Measurements from ENCODE around the gene ADGRF3. TPM values are rescaled to one million over a fixed set of nuclear protein-coding genes. Genes with fewer than 3 reads are reported as not detected.
"Not testable (repeated sequence)": the region's sequence is repeated elsewhere in the genome, so short reads cannot be mapped to it uniquely, and the experiment has no call there.

The ADGRF3 gene
- total and polyA plus RNA-seq, 2 donors: 0.08 to 0.37 TPM

GRCh38 chr2:26324479-26324878 lies 22.1 kb downstream of the ADGRF3 start:
- not testable (repeated sequence) for H3K36me3 ChIP-seq (ENCODE audit: insufficient read depth); H3K4me1 ChIP-seq (ENCODE audit: insufficient read depth); H3K4me3 ChIP-seq (ENCODE audit: low read depth, low read length); DNase-seq (ENCODE audit: extremely low spot score); H3K27ac ChIP-seq (ENCODE audit: low read depth)

- no peak overlapping the region for H3K4me3 ChIP-seq (ENCODE audit: low read depth, low read length)
- H3K4me1 ChIP-seq (ENCODE audit: insufficient read depth): no peaks in the 10 kb centered on the region
- H3K27ac ChIP-seq (ENCODE audit: low read depth): no peak overlapping the region
- 60% methylated on average over 6 of the region's 6 CpGs for WGBS
- DNase-seq (ENCODE audit: extremely low spot score): no peak
- H3K36me3 ChIP-seq (ENCODE audit: insufficient read depth): no peaks in the 10 kb centered on the region
Observed at GRCh38 chr2:26318950-26319349, 27.6 kb downstream of the ADGRF3 start.

DNA sequence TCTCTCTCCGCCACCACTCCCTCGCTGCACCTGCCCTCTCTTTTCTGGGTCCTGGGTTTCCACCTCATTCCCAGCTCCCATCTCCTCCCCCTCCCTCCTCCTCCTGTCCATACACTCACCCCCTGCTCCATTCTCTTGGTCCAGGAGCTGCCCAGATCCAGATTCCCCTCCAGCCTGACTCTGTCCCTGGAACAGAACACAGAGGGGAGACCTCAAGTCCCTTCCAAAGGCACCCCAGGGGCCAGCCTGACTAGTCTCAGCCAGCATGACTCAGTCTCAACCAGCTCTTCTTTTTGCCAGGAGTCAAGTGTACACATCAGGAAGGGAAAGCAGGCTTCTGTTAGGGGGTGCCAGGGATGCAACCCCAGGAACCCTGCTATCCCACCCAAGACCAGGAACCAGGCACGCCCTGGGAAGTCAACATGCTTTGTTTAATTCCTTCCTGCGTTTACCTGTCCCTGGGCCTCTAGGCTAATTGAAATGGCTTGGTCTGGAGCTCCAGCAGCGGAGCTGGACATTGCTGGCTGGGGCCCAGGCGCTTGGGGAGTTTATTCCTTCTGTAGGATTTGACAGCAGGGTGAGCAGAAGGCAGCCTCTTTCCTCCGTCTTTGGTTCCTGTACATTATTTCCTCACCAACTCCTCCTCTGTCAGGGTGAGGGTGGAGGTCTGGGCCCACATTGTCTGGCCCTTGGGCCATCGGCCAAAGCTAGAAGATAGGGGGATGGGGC lies 29.0 kb downstream of the ADGRF3 start:
- 77% methylated on average over 8 of the region's 8 CpGs for WGBS
- H3K36me3 ChIP-seq (ENCODE audit: insufficient read depth): no peaks in the 10 kb centered on the region
- no peak overlapping the region for H3K27ac ChIP-seq (ENCODE audit: low read depth)
- no peak overlapping the region for H3K4me3 ChIP-seq (ENCODE audit: low read depth, low read length)
- no peaks in the 10 kb centered on the region for H3K4me1 ChIP-seq (ENCODE audit: insufficient read depth)
- DNase-seq (ENCODE audit: extremely low spot score): no peak

- Histone ChIP-seq H3K36me3 (ENCODE audit: insufficient read depth) (no peaks in the 10 kb centered on the region), H3K4me3 (ENCODE audit: low read depth, low read length) (no peak overlapping the region), H3K4me1 (ENCODE audit: insufficient read depth) (no peaks in the 10 kb centered on the region), H3K27ac (ENCODE audit: low read depth) (no peak overlapping the region)
- DNase-seq (ENCODE audit: extremely low spot score): no peak
- 82% methylated on average over 6 of the region's 6 CpGs for WGBS
Observed at GRCh38 chr2:26316845-26317244, 29.7 kb downstream of the ADGRF3 start.

DNA sequence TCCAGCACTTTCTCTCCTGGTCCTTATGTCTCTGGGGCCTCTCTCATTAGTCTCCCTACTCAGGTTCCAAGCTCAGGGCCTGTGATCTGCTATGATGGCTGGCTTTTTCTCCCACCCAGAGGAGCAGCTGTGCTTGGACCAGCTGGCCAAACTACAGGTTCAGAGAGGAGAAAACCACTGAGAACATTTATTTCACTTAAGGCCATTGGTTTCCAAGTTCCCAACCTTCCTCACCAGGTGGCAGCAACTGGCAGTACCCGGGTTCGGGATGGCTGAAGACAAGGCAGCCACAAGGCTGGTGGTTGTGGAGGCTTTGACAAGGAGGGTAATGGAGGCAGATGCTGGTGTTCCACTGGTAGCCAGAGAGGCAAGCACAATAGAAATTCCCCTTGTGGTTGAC lies 30.5 kb downstream of the ADGRF3 start:
- WGBS: 68% methylated on average over 2 of the region's 2 CpGs

GRCh38 chr2:26314243-26314642 lies 32.3 kb downstream of the ADGRF3 start:
- Histone ChIP-seq H3K36me3 (ENCODE audit: insufficient read depth) (no peaks in the 10 kb centered on the region), H3K4me3 (ENCODE audit: low read depth, low read length) (no peak overlapping the region), H3K27ac (ENCODE audit: low read depth) (no peak overlapping the region), H3K4me1 (ENCODE audit: insufficient read depth) (no peaks in the 10 kb centered on the region)
- DNase-seq (ENCODE audit: extremely low spot score): no peak
- 73% methylated on average over 8 of the region's 8 CpGs for WGBS

More for the DNA sequence above, 30.5 kb downstream of the ADGRF3 start:
- Histone ChIP-seq H3K27ac (ENCODE audit: low read depth) (no peak overlapping the region), H3K4me3 (ENCODE audit: low read depth, low read length) (no peak overlapping the region), H3K36me3 (ENCODE audit: insufficient read depth) (no peaks in the 10 kb centered on the region), H3K4me1 (ENCODE audit: insufficient read depth) (no peaks in the 10 kb centered on the region)
- DNase-seq (ENCODE audit: extremely low spot score): no peak

GRCh38 chr2:26313446-26313845 lies 33.1 kb downstream of the ADGRF3 start:
- DNase-seq (ENCODE audit: extremely low spot score): no peak
- no peaks in the 10 kb centered on the region for H3K4me1 ChIP-seq (ENCODE audit: insufficient read depth)
- H3K27ac ChIP-seq (ENCODE audit: low read depth): no peak overlapping the region
- no peaks in the 10 kb centered on the region for H3K36me3 ChIP-seq (ENCODE audit: insufficient read depth)
- WGBS: 86% methylated on average over 12 of the region's 12 CpGs
- H3K4me3 ChIP-seq (ENCODE audit: low read depth, low read length): no peak overlapping the region

GRCh38 chr2:26312471-26312870 lies 34.1 kb downstream of the ADGRF3 start:
- no peaks in the 10 kb centered on the region for H3K4me1 ChIP-seq (ENCODE audit: insufficient read depth)
- no peak overlapping the region for H3K4me3 ChIP-seq (ENCODE audit: low read depth, low read length)
- WGBS: 73% methylated on average over 9 of the region's 9 CpGs
- DNase-seq (ENCODE audit: extremely low spot score): no peak
- H3K36me3 ChIP-seq (ENCODE audit: insufficient read depth): no peaks in the 10 kb centered on the region
- H3K27ac ChIP-seq (ENCODE audit: low read depth): no peak overlapping the region

GRCh38 chr2:26309921-26310320 lies 36.7 kb downstream of the ADGRF3 start:
- WGBS: 81% methylated on average over 10 of the region's 10 CpGs
- no peak for DNase-seq (ENCODE audit: extremely low spot score)
- no peaks in the 10 kb centered on the region for H3K4me1 ChIP-seq (ENCODE audit: insufficient read depth)
- H3K36me3 ChIP-seq (ENCODE audit: insufficient read depth): no peaks in the 10 kb centered on the region
- no peak overlapping the region for H3K27ac ChIP-seq (ENCODE audit: low read depth)
- no peak overlapping the region for H3K4me3 ChIP-seq (ENCODE audit: low read depth, low read length)

GRCh38 chr2:26305540-26305939 lies 41.0 kb downstream of the ADGRF3 start:
- no peak overlapping the region for H3K27ac ChIP-seq (ENCODE audit: low read depth)
- DNase-seq (ENCODE audit: extremely low spot score): no peak
- H3K4me1 ChIP-seq (ENCODE audit: insufficient read depth): no peaks in the 10 kb centered on the region
- WGBS: 65% methylated on average over 6 of the region's 6 CpGs
- no peak overlapping the region for H3K4me3 ChIP-seq (ENCODE audit: low read depth, low read length)
- H3K36me3 ChIP-seq (ENCODE audit: insufficient read depth): no peaks in the 10 kb centered on the region

DNA sequence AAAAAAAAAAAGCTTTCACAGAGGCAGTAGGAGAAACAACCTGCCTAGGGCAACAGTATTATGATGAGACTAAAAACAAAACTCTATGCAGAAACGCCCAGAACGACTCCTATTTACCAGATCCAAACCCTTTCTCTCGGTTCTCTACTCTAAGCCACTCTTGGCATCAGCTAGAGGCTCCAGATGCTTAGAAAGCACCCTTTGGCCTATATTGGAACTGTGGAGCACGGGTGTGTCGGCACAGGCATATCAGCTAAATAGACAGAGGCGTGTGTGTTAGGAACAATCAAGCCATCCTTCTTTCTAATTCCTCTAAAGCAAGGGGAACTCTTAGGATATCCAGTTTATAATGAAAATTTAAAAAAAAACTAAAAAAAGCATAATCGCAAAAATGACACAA lies 41.5 kb downstream of the ADGRF3 start:
- not testable (repeated sequence) for H3K4me3 ChIP-seq (ENCODE audit: low read depth, low read length); DNase-seq (ENCODE audit: extremely low spot score); H3K27ac ChIP-seq (ENCODE audit: low read depth); H3K36me3 ChIP-seq (ENCODE audit: insufficient read depth); H3K4me1 ChIP-seq (ENCODE audit: insufficient read depth)
- 43% methylated on average over 7 of the region's 7 CpGs for WGBS

- no peak overlapping the region for H3K27ac ChIP-seq (ENCODE audit: low read depth)
- DNase-seq (ENCODE audit: extremely low spot score): no peak
- WGBS: 82% methylated on average over 6 of the region's 6 CpGs
- H3K4me1 ChIP-seq (ENCODE audit: insufficient read depth): no peaks in the 10 kb centered on the region
- H3K4me3 ChIP-seq (ENCODE audit: low read depth, low read length): no peak overlapping the region
- H3K36me3 ChIP-seq (ENCODE audit: insufficient read depth): no peaks in the 10 kb centered on the region
Observed at GRCh38 chr2:26302846-26303245, 43.7 kb downstream of the ADGRF3 start.

GRCh38 chr2:26300234-26300925 lies 46.2 kb downstream of the ADGRF3 start:
- WGBS: 33% methylated on average over 22 of the region's 22 CpGs
- H3K4me1 ChIP-seq (ENCODE audit: insufficient read depth): no peaks in the 10 kb centered on the region
- no peaks in the 10 kb centered on the region for H3K36me3 ChIP-seq (ENCODE audit: insufficient read depth)
- peak overlapping the region; percentile 60 for H3K4me3 ChIP-seq (ENCODE audit: low read depth, low read length)
- H3K27ac ChIP-seq (ENCODE audit: low read depth): no peak overlapping the region
- DNase-seq (ENCODE audit: extremely low spot score): peak; percentile 55

GRCh38 chr2:26299471-26300101 lies 47.0 kb downstream of the ADGRF3 start:
- Histone ChIP-seq H3K4me1 (ENCODE audit: insufficient read depth) (no peaks in the 10 kb centered on the region), H3K4me3 (ENCODE audit: low read depth, low read length) (peak overlapping the region; percentile 60), H3K36me3 (ENCODE audit: insufficient read depth) (no peaks in the 10 kb centered on the region), H3K27ac (ENCODE audit: low read depth) (peak overlapping the region; percentile 71)
- WGBS: 1% methylated on average over 9 of the region's 9 CpGs
- peak; percentile 87 for DNase-seq (ENCODE audit: extremely low spot score)
